ENCODE measurements around the gene CLEC2A. TPM values are rescaled to one million over a fixed set of nuclear protein-coding genes. Genes with fewer than 3 reads are reported as not detected.
"Not testable (repeated sequence)": the region's sequence is repeated elsewhere in the genome, so short reads cannot be mapped to it uniquely, and the experiment has no call there.

The CLEC2A gene
- total RNA-seq, 4 donors from 2014 or later = not detected

DNA sequence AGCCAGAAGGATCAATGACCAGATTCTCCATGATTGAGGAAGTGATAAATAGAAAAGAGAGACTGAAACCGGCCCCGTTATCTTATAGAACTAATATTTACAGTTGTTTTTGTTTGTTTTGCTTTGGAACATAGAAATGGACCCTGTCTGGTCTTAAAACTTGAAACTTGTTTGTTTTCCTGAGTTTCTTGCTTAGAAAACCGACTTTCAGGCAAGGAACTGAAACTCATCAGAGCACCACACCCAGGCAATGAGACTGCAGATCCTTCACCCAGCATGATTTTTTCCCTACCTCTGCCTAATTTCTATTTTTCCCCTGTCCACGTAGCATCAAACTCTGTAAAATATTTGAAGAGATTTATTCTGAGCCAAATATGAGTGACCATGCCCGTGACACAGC is 28.4 kb upstream of the CLEC2A start:
- no peaks in the 10 kb centered on the region for H3K36me3 ChIP-seq
- ATAC-seq (no peak), DNase-seq (no peak)
- no peak overlapping the region for H3K4me3 ChIP-seq
- in situ Hi-C loops (cut with MboI; ENCODE audit: low sequenced_read_pairs in 4 of 4) = no loop called here
- no peaks in the 10 kb centered on the region for H3K27me3 ChIP-seq
- H3K4me1 ChIP-seq = no peaks in the 10 kb centered on the region
- H3K27ac ChIP-seq = no peak overlapping the region
- no peaks in the 10 kb centered on the region for H3K9me3 ChIP-seq
- intact Hi-C loops (cut with DNase I; ENCODE audit: low total_unique reads) = no loop called here
- TF ChIP-seq, protein P1, sequence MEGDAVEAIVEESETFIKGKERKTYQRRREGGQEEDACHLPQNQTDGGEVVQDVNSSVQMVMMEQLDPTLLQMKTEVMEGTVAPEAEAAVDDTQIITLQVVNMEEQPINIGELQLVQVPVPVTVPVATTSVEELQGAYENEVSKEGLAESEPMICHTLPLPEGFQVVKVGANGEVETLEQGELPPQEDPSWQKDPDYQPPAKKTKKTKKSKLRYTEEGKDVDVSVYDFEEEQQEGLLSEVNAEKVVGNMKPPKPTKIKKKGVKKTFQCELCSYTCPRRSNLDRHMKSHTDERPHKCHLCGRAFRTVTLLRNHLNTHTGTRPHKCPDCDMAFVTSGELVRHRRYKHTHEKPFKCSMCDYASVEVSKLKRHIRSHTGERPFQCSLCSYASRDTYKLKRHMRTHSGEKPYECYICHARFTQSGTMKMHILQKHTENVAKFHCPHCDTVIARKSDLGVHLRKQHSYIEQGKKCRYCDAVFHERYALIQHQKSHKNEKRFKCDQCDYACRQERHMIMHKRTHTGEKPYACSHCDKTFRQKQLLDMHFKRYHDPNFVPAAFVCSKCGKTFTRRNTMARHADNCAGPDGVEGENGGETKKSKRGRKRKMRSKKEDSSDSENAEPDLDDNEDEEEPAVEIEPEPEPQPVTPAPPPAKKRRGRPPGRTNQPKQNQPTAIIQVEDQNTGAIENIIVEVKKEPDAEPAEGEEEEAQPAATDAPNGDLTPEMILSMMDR (IDR thresholded peaks at IDR 0.05 in 4 of 5, conservative IDR thresholded peaks at IDR 0.05 in 1 of 5) = no peak
- TF ChIP-seq POLR2A (IDR thresholded peaks at IDR 0.05) = no peak

DNA sequence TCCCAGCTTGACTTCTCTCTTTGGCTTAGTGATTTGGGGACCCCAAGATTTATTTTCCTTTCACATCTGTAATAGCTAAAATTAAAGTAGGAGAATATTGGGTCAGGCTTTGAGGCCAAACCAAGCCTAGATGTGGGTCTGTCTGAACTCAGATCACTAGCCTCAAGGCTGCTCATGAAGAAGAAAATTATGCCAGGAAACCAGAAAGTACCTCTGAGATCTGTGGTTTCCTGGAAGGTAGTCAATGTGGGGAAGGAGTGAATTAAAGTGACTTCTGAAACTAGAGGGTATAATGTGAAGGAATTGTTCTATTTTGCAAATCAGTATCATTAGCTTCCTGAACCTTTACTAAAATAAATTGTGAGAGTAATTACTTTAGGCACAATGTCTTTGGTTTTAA is 25.7 kb upstream of the CLEC2A start:
- intact Hi-C loops (cut with DNase I; ENCODE audit: low total_unique reads) (no loop called here), in situ Hi-C loops (cut with MboI; ENCODE audit: low sequenced_read_pairs in 4 of 4) (no loop called here)

DNA sequence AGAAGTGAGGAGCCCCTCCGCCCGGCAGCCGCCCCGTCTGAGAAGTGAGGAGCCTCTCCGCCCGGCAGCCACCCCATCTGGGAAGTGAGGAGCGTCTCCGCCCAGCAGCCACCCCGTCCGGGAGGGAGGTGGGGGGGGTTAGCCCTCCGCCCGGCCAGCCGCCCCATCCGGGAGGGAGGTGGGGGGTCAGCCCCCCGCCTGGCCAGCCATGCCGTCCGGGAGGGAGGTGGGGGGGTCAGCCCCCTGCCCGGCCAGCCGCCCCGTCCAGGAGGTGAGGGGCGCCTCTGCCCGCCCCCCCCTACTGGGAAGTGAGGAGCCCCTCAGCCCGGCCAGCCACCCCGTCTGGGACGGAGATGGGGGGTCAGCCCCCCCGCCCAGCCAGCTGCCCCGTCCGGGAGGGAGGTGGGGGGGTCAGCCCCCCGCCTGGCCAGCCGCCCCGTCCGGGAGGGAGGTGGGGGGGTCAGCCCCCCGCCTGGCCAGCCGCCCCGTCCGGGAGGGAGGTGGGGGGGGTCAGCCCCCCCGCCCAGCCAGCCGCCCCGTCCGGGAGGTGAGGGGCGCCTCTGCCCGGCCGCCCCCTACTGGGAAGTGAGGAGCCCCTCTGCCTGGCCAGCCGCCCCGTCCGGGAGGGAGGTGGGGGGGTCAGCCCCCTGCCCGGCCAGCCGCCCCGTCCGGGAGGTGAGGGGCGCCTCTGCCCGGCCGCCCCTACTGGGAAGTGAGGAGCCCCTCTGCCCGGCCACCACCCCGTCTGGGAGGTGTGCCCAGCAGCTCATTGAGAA is 21.0 kb upstream of the CLEC2A start:
- H3K27me3 ChIP-seq; in situ Hi-C loops (cut with MboI; ENCODE audit: low sequenced_read_pairs in 4 of 4); H3K4me3 ChIP-seq; H3K9me3 ChIP-seq; ATAC-seq; H3K27ac ChIP-seq; H3K36me3 ChIP-seq; DNase-seq; intact Hi-C loops (cut with DNase I; ENCODE audit: low total_unique reads); H3K4me1 ChIP-seq: not testable (repeated sequence)

More for the DNA sequence above, 25.7 kb upstream of the CLEC2A start:
- ATAC-seq (no peak), DNase-seq (no peak)
- Histone ChIP-seq H3K4me1 (no peaks in the 10 kb centered on the region), H3K27ac (no peak overlapping the region), H3K4me3 (no peak overlapping the region), H3K9me3 (no peaks in the 10 kb centered on the region), H3K27me3 (no peaks in the 10 kb centered on the region), H3K36me3 (no peaks in the 10 kb centered on the region)
- TF ChIP-seq POLR2A (IDR thresholded peaks at IDR 0.05) = no peak
- TF ChIP-seq, protein P1 (IDR thresholded peaks at IDR 0.05 in 4 of 5, conservative IDR thresholded peaks at IDR 0.05 in 1 of 5) = no peak

DNA sequence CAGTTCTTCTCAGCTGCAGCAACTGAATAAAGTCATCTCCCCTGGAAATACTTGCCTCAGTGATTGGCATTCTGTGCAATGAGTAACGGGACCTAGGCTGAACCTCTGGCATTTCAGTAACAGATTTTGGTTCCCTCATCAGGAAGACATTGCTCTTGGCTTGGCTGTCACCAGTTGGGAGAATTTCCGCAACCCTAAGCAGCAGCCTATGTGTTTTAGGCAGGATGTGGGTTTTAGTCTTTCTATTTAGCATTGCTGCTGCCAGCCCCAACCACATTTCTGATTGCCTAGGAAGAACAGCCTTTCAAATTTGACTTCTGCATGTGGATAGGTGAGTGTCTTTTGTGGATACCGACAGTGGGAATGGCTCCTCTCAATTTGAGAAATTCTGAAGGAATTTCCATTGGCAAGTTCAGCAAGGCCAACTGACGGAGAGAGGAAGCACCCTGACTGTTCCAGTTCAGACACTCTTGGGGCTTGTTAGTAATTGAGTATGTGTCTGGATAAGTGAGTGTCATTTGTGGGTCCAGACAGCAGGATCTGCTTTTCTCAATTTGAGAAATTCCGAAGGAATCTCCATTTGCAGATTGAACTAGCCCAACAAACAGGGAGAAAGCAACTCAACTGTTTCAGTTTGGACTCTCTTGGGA is 19.0 kb upstream of the CLEC2A start:
- in situ Hi-C loops (cut with MboI; ENCODE audit: low sequenced_read_pairs in 4 of 4) = no loop called here
- H3K4me3 ChIP-seq = no peak overlapping the region
- no peak for ATAC-seq

More for the DNA sequence above, 19.0 kb upstream of the CLEC2A start:
- DNase-seq = no peak
- Histone ChIP-seq H3K9me3 (no peaks in the 10 kb centered on the region), H3K27ac (no peak overlapping the region), H3K4me1 (no peaks in the 10 kb centered on the region), H3K36me3 (no peaks in the 10 kb centered on the region), H3K27me3 (no peaks in the 10 kb centered on the region)
- TF ChIP-seq POLR2A (IDR thresholded peaks at IDR 0.05) = no peak
- TF ChIP-seq, protein P1 (IDR thresholded peaks at IDR 0.05 in 4 of 5, conservative IDR thresholded peaks at IDR 0.05 in 1 of 5) = no peak
- intact Hi-C loops (cut with DNase I; ENCODE audit: low total_unique reads) = no loop called here
